Measurements from ENCODE around the gene SAMHD1.
"Not testable (repeated sequence)": the region's sequence is repeated elsewhere in the genome, so short reads cannot be mapped to it uniquely, and the experiment has no call there.

SAMHD1 gene

DNA sequence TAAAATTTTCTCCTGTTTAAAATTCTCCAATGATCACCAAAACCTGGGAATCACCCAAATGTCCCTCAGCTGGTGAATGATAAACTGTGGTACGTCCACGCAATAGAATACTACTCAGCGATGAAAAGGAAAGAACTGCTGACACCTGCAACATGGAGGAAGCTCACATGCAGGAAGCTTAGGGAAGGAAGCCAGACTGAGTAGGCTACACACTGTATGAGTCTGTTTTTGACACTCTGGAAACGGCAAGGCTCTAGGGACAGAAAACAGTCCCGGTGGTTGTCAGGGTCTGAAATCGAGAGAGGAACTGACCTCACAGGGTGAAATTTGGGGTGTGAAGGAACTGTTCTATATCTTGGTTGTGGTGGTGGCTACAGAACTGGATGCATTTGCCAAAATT, 100.7 kb downstream of the SAMHD1 start:
- no peak for DNase-seq

- no peak for DNase-seq
These were observed 102.0 kb downstream of the SAMHD1 start for GRCh38 chr20:36849333-36850065.

DNA sequence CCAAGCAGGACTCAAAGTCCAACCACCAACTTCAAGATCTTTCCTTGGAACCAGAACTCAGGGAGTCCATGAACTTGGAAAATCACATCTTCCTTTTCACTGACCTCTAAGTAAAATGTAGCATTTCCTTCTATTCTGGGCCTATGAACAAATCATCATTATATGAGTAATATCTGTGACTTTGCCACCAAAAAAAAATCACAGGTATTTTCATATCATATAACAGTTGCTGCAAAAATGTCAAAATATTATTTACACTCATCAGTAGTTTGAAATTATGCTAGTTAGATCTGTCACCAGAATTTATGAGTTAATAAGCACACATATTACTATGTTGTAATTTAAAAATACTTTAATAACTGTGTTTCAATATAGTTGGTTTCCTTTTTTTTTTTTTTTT, 102.8 kb downstream of the SAMHD1 start:
- DNase-seq: no peak

DNA sequence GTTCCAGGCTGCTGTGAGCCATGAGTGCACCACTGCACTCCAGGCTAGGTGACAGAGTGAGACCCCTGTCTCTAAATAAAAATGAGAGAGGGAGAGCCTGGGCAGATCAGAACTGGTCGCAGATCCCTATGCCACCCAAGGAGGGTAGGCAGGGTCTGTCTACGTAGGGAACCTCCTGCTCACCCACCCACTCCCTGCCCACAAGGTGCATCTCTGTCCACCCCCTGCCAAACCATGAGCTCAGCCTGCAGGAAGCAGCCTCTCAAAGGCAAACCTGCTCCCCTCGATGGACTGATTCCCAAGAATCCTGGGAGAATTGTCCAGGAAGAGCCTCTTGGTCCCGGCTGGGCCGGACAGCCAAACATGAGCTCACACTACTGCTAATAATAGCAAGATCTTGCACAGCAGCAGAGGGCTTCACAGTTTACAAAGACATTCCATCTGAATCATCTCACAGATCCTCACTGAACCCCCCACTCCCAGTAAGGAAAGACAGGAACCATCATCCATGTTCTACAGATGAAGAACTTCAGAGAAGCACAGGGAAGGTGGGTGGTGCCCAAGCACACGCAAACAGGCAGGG, 103.3 kb downstream of the SAMHD1 start:
- no peak for DNase-seq

DNA sequence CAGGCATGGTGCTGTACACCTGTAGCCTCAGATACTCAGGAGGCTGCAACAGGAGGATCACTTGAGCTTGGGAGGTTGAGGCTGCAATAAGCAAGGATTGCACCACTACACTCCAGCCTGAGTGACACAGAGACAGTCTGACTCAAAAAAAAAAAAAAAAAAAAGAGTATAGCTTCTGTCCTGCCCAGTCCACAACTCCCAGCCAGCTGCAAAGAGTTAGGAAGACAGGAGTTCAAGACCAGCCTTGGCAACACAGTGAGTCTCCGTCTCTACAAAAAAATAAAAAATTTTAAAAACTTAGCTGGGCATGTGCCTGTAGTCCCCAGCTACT, 103.8 kb downstream of the SAMHD1 start:
- no peak for DNase-seq

- peak; percentile 86 for DNase-seq
These were observed 104.3 kb downstream of the SAMHD1 start for GRCh38 chr20:36847009-36847709.

GRCh38 chr20:36845288-36845971, 106.1 kb downstream of the SAMHD1 start:
- peak; percentile 50 for DNase-seq

- not testable (repeated sequence) for DNase-seq
These were observed 110.5 kb downstream of the SAMHD1 start for GRCh38 chr20:36841030-36841429.
